T-helper 17 cell (primary cell): Measurements from ENCODE around the gene NRGN. TPM values are rescaled to one million over a fixed set of nuclear protein-coding genes. Genes with fewer than 3 reads are reported as not detected.

Source experiments
- ATAC-seq: fragments of 150-1000 bp; cut with Tn5 transposase; 2 replicates; pipeline ENCODE4 v1.10.0; 2021; ENCODE audit warnings: mild to moderate bottlenecking, moderate library complexity
- DNase-seq, 3 donors: peaks; one replicate each; pipeline versions ENCODE4 v3.0.0 to v3.0.0-alpha.2; 2020 to 2021
- H3K9me3 ChIP-seq: one replicate; pipeline ENCODE4 v1.7.0; 2013; ENCODE audit warnings: low read length, mild to moderate bottlenecking; ENCODE audit not compliant: control insufficient read depth, poor library complexity, severe bottlenecking
- H3K27ac Mint-ChIP-seq: one replicate; pipeline ENCODE4 v1.8.0; 2022; ENCODE audit warnings: mild to moderate bottlenecking, moderate library complexity, mixed read lengths
- H3K27me3 Mint-ChIP-seq: one replicate; pipeline ENCODE4 v1.8.0; 2022; ENCODE audit warnings: mixed read lengths
- H3K36me3 Mint-ChIP-seq: one replicate; pipeline ENCODE4 v1.8.0; 2022; ENCODE audit warnings: low read depth, mixed read lengths
- H3K4me1 Mint-ChIP-seq: one replicate; pipeline ENCODE4 v1.8.0; 2022; ENCODE audit warnings: mild to moderate bottlenecking, mixed read lengths
- H3K4me3 Mint-ChIP-seq: one replicate; pipeline ENCODE4 v1.8.0; 2022; ENCODE audit warnings: mild to moderate bottlenecking, moderate library complexity, mixed read lengths
- total RNA-seq, 4 donors: library from RNA in 2 of 4; stranded (reverse) in 2 of 4; gene quantifications; one replicate each; pipeline ENCODE4 v1.2.3 and lab custom pipeline; 2022 to 2026

Gene NRGN
- total RNA-seq, 2 donors from 2014 or later = 20.8 to 614 TPM

DNA sequence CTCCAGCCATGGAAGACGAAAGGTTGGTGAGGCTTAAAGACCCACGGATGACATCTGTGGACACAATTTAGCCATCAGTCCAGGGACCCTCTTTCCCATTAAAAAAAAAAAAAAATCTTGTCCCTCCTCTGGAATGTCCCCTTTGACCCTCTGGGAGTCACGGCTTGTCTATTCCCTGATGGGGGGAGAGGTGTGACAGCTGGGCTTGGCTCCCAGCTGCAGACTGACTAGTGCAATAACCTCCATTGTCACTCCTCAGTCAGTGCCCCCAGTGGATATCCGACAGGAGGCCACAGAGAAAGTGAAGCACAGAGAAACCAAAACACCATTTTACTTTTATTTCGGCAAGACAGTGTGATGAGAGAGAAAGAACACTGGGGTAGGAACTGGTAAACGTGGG is 15.0 kb downstream of the NRGN start:
- peaks cover 12% of the 10 kb centered on the region for H3K4me1 Mint-ChIP-seq
- no peak overlapping the region for H3K4me3 Mint-ChIP-seq
- no peak for ATAC-seq
- peaks cover 41% of the 10 kb centered on the region for H3K27me3 Mint-ChIP-seq
- H3K27ac Mint-ChIP-seq = no peak overlapping the region
- no peaks in the 10 kb centered on the region for H3K9me3 ChIP-seq
- no peak for DNase-seq
- H3K36me3 Mint-ChIP-seq = peaks cover 6% of the 10 kb centered on the region

- H3K27ac Mint-ChIP-seq = no peak overlapping the region
- no peak overlapping the region for H3K4me3 Mint-ChIP-seq
- peaks cover 56% of the 10 kb centered on the region for H3K27me3 Mint-ChIP-seq
- DNase-seq (no peak), ATAC-seq (no peak)
- H3K9me3 ChIP-seq = no peaks in the 10 kb centered on the region
- peaks cover 6% of the 10 kb centered on the region for H3K36me3 Mint-ChIP-seq
- H3K4me1 Mint-ChIP-seq = peaks cover 14% of the 10 kb centered on the region
Measured at GRCh38 chr11:124756033-124756752, 16.5 kb downstream of the NRGN start.

DNA sequence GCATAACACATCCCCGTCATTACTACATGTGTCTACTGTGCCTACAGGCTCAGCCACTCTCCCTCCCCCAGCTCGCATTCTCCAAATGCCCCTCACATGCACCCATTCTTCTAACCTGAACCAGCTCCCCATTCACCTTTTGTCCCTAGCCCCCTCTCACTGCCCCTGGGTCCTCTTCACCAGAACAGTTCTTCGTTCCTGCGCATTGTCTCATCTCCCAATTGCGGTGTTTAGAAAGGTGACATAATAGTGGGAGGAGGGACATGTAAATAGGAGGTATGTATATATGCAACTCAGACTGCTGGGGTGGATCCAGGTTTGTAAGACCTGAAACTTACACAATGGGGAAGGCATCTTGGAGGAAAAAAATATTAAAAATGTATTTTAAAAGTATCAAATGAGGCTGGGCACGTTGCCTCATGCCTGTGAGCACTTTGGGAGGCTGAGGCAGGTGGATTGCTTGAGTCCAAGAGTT is 17.0 kb downstream of the NRGN start:
- no peak overlapping the region for H3K27ac Mint-ChIP-seq
- peaks cover 6% of the 10 kb centered on the region for H3K36me3 Mint-ChIP-seq
- no peak overlapping the region for H3K4me3 Mint-ChIP-seq
- H3K9me3 ChIP-seq = no peaks in the 10 kb centered on the region
- H3K27me3 Mint-ChIP-seq = peaks cover 56% of the 10 kb centered on the region
- H3K4me1 Mint-ChIP-seq = peaks cover 14% of the 10 kb centered on the region
- ATAC-seq (no peak), DNase-seq (no peak)

DNA sequence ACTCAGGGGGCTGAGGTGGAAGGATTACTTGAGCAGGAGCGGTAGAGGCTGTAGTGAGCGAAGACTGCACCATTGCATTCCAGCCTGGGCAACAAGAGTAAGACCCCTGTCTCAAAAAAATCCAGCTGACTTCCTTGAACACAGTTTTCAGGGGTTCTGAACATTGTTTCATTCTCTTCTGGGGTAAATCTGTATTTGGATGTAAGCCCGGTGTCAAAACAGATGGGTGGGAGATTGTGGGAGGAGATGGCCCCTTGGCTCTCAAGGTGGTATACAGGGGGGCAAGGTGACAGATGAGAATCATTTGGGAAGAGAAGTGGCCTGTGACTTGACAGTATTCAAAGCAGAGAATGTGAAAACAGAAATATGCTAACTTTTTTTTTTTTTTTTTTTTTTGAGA is 17.6 kb downstream of the NRGN start:
- peaks cover 14% of the 10 kb centered on the region for H3K4me1 Mint-ChIP-seq

GRCh38 chr11:124758355-124759265 is 18.9 kb downstream of the NRGN start:
- peaks cover 18% of the 10 kb centered on the region for H3K4me1 Mint-ChIP-seq

More for the DNA sequence above, 17.6 kb downstream of the NRGN start:
- no peaks in the 10 kb centered on the region for H3K9me3 ChIP-seq
- peaks cover 56% of the 10 kb centered on the region for H3K27me3 Mint-ChIP-seq
- H3K36me3 Mint-ChIP-seq = peaks cover 6% of the 10 kb centered on the region
- no peak overlapping the region for H3K4me3 Mint-ChIP-seq
- ATAC-seq = no peak
- no peak overlapping the region for H3K27ac Mint-ChIP-seq
- no peak for DNase-seq

GRCh38 chr11:124759266-124760204 is 19.8 kb downstream of the NRGN start:
- ATAC-seq = no peak
- H3K27ac Mint-ChIP-seq = no peak overlapping the region
- peaks cover 6% of the 10 kb centered on the region for H3K36me3 Mint-ChIP-seq
- peaks cover 55% of the 10 kb centered on the region for H3K27me3 Mint-ChIP-seq
- H3K9me3 ChIP-seq = no peaks in the 10 kb centered on the region
- no peak for DNase-seq
- H3K4me1 Mint-ChIP-seq = peaks cover 21% of the 10 kb centered on the region
- H3K4me3 Mint-ChIP-seq = peak overlapping the region; percentile 63

More at GRCh38 chr11:124758355-124759265, 18.9 kb downstream of the NRGN start:
- H3K27me3 Mint-ChIP-seq = peaks cover 56% of the 10 kb centered on the region
- H3K27ac Mint-ChIP-seq = no peak overlapping the region
- H3K9me3 ChIP-seq = no peaks in the 10 kb centered on the region
- H3K36me3 Mint-ChIP-seq = peaks cover 6% of the 10 kb centered on the region
- H3K4me3 Mint-ChIP-seq = peak overlapping the region; percentile 79
- ATAC-seq = peak; percentile 75
- peak; percentile 51 to 62 (median 56) for DNase-seq

- peaks cover 21% of the 10 kb centered on the region for H3K4me1 Mint-ChIP-seq
- H3K36me3 Mint-ChIP-seq = peaks cover 6% of the 10 kb centered on the region
- H3K27me3 Mint-ChIP-seq = peaks cover 51% of the 10 kb centered on the region
- no peaks in the 10 kb centered on the region for H3K9me3 ChIP-seq
- H3K4me3 Mint-ChIP-seq = peak overlapping the region; percentile 63
- H3K27ac Mint-ChIP-seq = no peak overlapping the region
- no peak for ATAC-seq
- DNase-seq = no peak
Measured at GRCh38 chr11:124760205-124760652, 20.5 kb downstream of the NRGN start.

GRCh38 chr11:124760806-124761205 is 21.1 kb downstream of the NRGN start:
- DNase-seq = no peak
- H3K9me3 ChIP-seq = no peaks in the 10 kb centered on the region
- Mint-ChIP-seq H3K4me3 (peak overlapping the region; percentile 63), H3K27ac (no peak overlapping the region), H3K27me3 (peaks cover 51% of the 10 kb centered on the region), H3K4me1 (peaks cover 21% of the 10 kb centered on the region), H3K36me3 (peaks cover 6% of the 10 kb centered on the region)
- ATAC-seq = no peak

GRCh38 chr11:124761301-124762104 is 21.8 kb downstream of the NRGN start:
- no peaks in the 10 kb centered on the region for H3K9me3 ChIP-seq
- Mint-ChIP-seq H3K4me3 (peak overlapping the region; percentile 98), H3K27me3 (peaks cover 44% of the 10 kb centered on the region), H3K36me3 (peaks cover 6% of the 10 kb centered on the region), H3K4me1 (peaks cover 21% of the 10 kb centered on the region), H3K27ac (no peak overlapping the region)
- ATAC-seq (no peak), DNase-seq (no peak)

- peaks cover 21% of the 10 kb centered on the region for H3K4me1 Mint-ChIP-seq
- peak; percentile 52 to 67 (median 64) for DNase-seq
- H3K27me3 Mint-ChIP-seq = peaks cover 37% of the 10 kb centered on the region
- H3K9me3 ChIP-seq = no peaks in the 10 kb centered on the region
- ATAC-seq = peak; percentile 76
- no peaks in the 10 kb centered on the region for H3K36me3 Mint-ChIP-seq
- H3K4me3 Mint-ChIP-seq = peak within 1 kb of the TSS; percentile 98
- H3K27ac Mint-ChIP-seq = peak within 1 kb of the TSS; percentile 78
Measured at GRCh38 chr11:124762105-124762623, 22.4 kb downstream of the NRGN start, which contains the start of gene ESAM. Gene ESAM (minus strand): TSS chr11:124762290. CDS start chr11:124762154, 136 bp downstream.

DNA sequence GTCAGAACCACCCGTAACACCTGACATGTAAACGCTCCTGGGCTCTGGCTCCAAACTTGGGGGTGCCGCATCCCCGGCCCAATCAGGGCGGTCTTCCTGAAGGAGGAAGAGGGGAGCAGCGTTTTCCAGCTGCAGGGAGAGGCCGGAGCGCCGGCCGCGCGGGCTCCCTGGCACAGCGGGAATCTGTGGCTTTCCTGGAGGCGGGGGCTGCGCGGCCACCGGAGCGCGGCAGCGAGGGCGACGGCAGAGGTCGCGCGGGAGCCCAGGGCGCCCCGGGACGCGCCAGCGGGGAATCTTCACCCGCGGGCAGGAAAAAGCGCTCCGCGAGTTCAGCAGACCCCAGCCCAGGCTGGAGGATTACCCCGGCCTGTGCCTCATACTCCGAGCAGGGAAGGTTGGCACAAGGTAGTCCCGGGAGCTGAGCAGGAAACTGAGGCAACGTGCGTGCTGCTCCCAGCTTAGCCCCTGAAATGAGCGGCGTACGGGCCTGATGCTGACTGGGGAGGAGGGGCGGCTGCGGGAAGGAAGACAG is 22.9 kb downstream of the NRGN start:
- Mint-ChIP-seq H3K4me1 (peaks cover 21% of the 10 kb centered on the region), H3K36me3 (no peaks in the 10 kb centered on the region), H3K27me3 (peaks cover 32% of the 10 kb centered on the region), H3K4me3 (peak overlapping the region; percentile 98), H3K27ac (peak overlapping the region; percentile 78)
- no peak for DNase-seq
- peak; percentile 44 for ATAC-seq
- H3K9me3 ChIP-seq = no peaks in the 10 kb centered on the region
